Liver (tissue), 3 donors: ENCODE measurements around the gene AVL9.

Source experiments
- HNF4G ChIP-seq: IDR thresholded peaks from 2 replicates; pipeline ENCODE4 v1.6.1; 2016; ENCODE audit warnings: antibody characterized with exemption
- TF ChIP-seq, protein P1 (sequence below): fragments of 150-350 bp; IDR thresholded peaks from 2 replicates; pipeline ENCODE4 v1.5.1; 2017; ENCODE audit warnings: improper control_type of control experiment, low read depth, low read length; ENCODE audit not compliant: missing input control
- donor health status: healthy.
- donor health status: healthy.

DNA sequence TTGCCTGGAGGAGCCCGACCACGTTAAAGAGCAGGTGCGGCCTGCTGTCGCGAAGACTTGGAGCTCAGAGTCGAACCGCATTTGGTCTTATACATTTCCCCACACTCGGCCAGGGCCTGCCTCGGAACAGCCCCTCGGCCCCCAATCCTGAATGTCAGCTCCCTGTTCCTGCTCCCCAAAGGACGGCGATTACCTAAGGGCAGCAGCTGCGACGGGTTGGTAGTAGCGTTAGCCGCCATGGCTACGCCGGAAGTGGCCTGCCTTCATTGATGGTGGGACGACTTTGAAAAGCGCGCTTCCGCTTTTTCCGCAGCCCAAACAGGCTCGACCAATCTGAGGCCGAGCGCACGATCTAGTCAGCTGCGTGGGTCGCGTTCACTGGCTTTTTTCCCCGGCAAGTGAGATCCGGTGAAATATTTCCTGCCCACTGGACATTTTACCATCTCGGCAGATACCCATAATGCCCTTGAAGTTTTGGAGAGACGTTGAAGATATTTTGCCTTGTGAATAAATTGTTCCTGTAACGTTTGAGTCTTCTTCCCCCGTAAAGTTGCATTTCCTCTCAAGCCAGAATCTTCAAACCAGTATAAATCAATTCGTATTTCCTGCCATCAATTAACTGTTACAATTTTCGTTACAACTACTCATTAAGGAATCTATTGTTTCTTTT, 5.0 kb upstream of the AVL9 start, which contains the start of gene LSM5:
- TF ChIP-seq, protein P1, sequence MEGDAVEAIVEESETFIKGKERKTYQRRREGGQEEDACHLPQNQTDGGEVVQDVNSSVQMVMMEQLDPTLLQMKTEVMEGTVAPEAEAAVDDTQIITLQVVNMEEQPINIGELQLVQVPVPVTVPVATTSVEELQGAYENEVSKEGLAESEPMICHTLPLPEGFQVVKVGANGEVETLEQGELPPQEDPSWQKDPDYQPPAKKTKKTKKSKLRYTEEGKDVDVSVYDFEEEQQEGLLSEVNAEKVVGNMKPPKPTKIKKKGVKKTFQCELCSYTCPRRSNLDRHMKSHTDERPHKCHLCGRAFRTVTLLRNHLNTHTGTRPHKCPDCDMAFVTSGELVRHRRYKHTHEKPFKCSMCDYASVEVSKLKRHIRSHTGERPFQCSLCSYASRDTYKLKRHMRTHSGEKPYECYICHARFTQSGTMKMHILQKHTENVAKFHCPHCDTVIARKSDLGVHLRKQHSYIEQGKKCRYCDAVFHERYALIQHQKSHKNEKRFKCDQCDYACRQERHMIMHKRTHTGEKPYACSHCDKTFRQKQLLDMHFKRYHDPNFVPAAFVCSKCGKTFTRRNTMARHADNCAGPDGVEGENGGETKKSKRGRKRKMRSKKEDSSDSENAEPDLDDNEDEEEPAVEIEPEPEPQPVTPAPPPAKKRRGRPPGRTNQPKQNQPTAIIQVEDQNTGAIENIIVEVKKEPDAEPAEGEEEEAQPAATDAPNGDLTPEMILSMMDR = no peak
- no peak for TF ChIP-seq HNF4G
